Mononuclear cell (primary cell): Measurements from ENCODE around the gene ODF4. TPM values are rescaled to one million over a fixed set of nuclear protein-coding genes. Genes with fewer than 3 reads are reported as not detected.
"Not testable (repeated sequence)": the region's sequence is repeated elsewhere in the genome, so short reads cannot be mapped to it uniquely, and the experiment has no call there.

Source experiments
- H3K27me3 ChIP-seq: 2 replicates; pipeline ENCODE4 v1.6.0; 2011; ENCODE audit warnings: low read length, control low read depth; ENCODE audit not compliant: insufficient read depth
- H3K4me1 ChIP-seq: 2 replicates; pipeline ENCODE4 v1.5.1; 2011; ENCODE audit warnings: mild to moderate bottlenecking, low read length, control low read depth; ENCODE audit not compliant: insufficient read depth
- H3K4me3 ChIP-seq: 2 replicates; pipeline ENCODE4 v1.5.1; 2011; ENCODE audit warnings: mild to moderate bottlenecking, low read length, moderate library complexity
- H3K9me3 ChIP-seq: 2 replicates; pipeline ENCODE4 v1.5.1; 2011; ENCODE audit warnings: low read depth, mild to moderate bottlenecking, control low read depth, low read length
- total RNA-seq: library from RNA; depleted of rRNA; stranded (reverse); fragments of >200 nt; gene quantifications from one replicate; pipeline ENCODE4 v1.2.3, GENCODE V29; 2012

The ODF4 gene
- total RNA-seq, 1 donor = not detected

- H3K4me1 ChIP-seq = no peaks in the 10 kb centered on the region
- H3K9me3 ChIP-seq = no peaks in the 10 kb centered on the region
- no peak overlapping the region for H3K4me3 ChIP-seq
- H3K27me3 ChIP-seq = no peaks in the 10 kb centered on the region
Observed at GRCh38 chr17:8345052-8345690, 5.5 kb downstream of the ODF4 start.

GRCh38 chr17:8345951-8346665, 6.5 kb downstream of the ODF4 start:
- H3K27me3 ChIP-seq = no peaks in the 10 kb centered on the region
- no peaks in the 10 kb centered on the region for H3K4me1 ChIP-seq
- no peak overlapping the region for H3K4me3 ChIP-seq
- no peaks in the 10 kb centered on the region for H3K9me3 ChIP-seq

- not testable (repeated sequence) for H3K9me3 ChIP-seq, H3K27me3 ChIP-seq, H3K4me3 ChIP-seq, H3K4me1 ChIP-seq
Observed at GRCh38 chr17:8347001-8347400, 7.4 kb downstream of the ODF4 start.

GRCh38 chr17:8350339-8350738, 10.7 kb downstream of the ODF4 start:
- H3K9me3 ChIP-seq = no peaks in the 10 kb centered on the region
- no peak overlapping the region for H3K4me3 ChIP-seq
- H3K27me3 ChIP-seq = no peaks in the 10 kb centered on the region
- no peaks in the 10 kb centered on the region for H3K4me1 ChIP-seq

- Histone ChIP-seq H3K4me1 (no peaks in the 10 kb centered on the region), H3K27me3 (no peaks in the 10 kb centered on the region), H3K4me3 (no peak overlapping the region), H3K9me3 (no peaks in the 10 kb centered on the region)
Observed at GRCh38 chr17:8353736-8354135, 14.1 kb downstream of the ODF4 start.

GRCh38 chr17:8354236-8354635, 14.6 kb downstream of the ODF4 start:
- Histone ChIP-seq H3K4me3 (no peak overlapping the region), H3K9me3 (no peaks in the 10 kb centered on the region), H3K4me1 (no peaks in the 10 kb centered on the region), H3K27me3 (no peaks in the 10 kb centered on the region)

GRCh38 chr17:8357910-8358309, 18.3 kb downstream of the ODF4 start:
- no peaks in the 10 kb centered on the region for H3K27me3 ChIP-seq
- H3K4me1 ChIP-seq = no peaks in the 10 kb centered on the region
- H3K9me3 ChIP-seq = no peaks in the 10 kb centered on the region
- H3K4me3 ChIP-seq = no peak overlapping the region

- no peaks in the 10 kb centered on the region for H3K9me3 ChIP-seq
- H3K4me1 ChIP-seq = no peaks in the 10 kb centered on the region
- H3K27me3 ChIP-seq = no peaks in the 10 kb centered on the region
- H3K4me3 ChIP-seq = no peak overlapping the region
Observed at GRCh38 chr17:8359769-8360168, 20.1 kb downstream of the ODF4 start.

- H3K4me1 ChIP-seq = no peaks in the 10 kb centered on the region
- H3K27me3 ChIP-seq = no peaks in the 10 kb centered on the region
- H3K9me3 ChIP-seq = no peaks in the 10 kb centered on the region
- H3K4me3 ChIP-seq = no peak overlapping the region
Observed at GRCh38 chr17:8360260-8360659, 20.6 kb downstream of the ODF4 start.

GRCh38 chr17:8360751-8361150, 21.1 kb downstream of the ODF4 start:
- no peaks in the 10 kb centered on the region for H3K9me3 ChIP-seq
- H3K4me3 ChIP-seq = no peak overlapping the region
- H3K4me1 ChIP-seq = no peaks in the 10 kb centered on the region
- H3K27me3 ChIP-seq = no peaks in the 10 kb centered on the region

- H3K4me1 ChIP-seq = no peaks in the 10 kb centered on the region
- no peaks in the 10 kb centered on the region for H3K27me3 ChIP-seq
- no peak overlapping the region for H3K4me3 ChIP-seq
- H3K9me3 ChIP-seq = no peaks in the 10 kb centered on the region
Observed at GRCh38 chr17:8362651-8363332, 23.2 kb downstream of the ODF4 start.

- Histone ChIP-seq H3K27me3 (no peaks in the 10 kb centered on the region), H3K9me3 (no peaks in the 10 kb centered on the region), H3K4me3 (no peak overlapping the region), H3K4me1 (peaks cover 10% of the 10 kb centered on the region)
Observed at GRCh38 chr17:8365143-8365542, 25.5 kb downstream of the ODF4 start.

- no peak overlapping the region for H3K4me3 ChIP-seq
- peaks cover 16% of the 10 kb centered on the region for H3K4me1 ChIP-seq
- H3K9me3 ChIP-seq = no peaks in the 10 kb centered on the region
- H3K27me3 ChIP-seq = no peaks in the 10 kb centered on the region
Observed at GRCh38 chr17:8366231-8366630, 26.6 kb downstream of the ODF4 start.

- Histone ChIP-seq H3K4me3 (no peak overlapping the region), H3K27me3 (no peaks in the 10 kb centered on the region), H3K4me1 (peaks cover 16% of the 10 kb centered on the region), H3K9me3 (no peaks in the 10 kb centered on the region)
Observed at GRCh38 chr17:8368193-8368592, 28.6 kb downstream of the ODF4 start.

GRCh38 chr17:8369944-8370343, 30.3 kb downstream of the ODF4 start:
- Histone ChIP-seq H3K9me3 (no peaks in the 10 kb centered on the region), H3K4me3 (no peak overlapping the region), H3K4me1 (peaks cover 16% of the 10 kb centered on the region), H3K27me3 (no peaks in the 10 kb centered on the region)
